GM06990 (cell line): Measurements from ENCODE around the gene DVL2.

Source experiments
- DNase-seq: peaks from one replicate; pipeline ENCODE4 v3.0.0-alpha.2; 2011; ENCODE audit not compliant: insufficient read length; ENCODE audit errors: extremely low read depth
- H3K27me3 ChIP-seq: replicated peaks from 2 replicates; pipeline ENCODE4 v1.6.0; 2011; ENCODE audit warnings: low read length; ENCODE audit not compliant: control insufficient read depth, insufficient read depth
- H3K36me3 ChIP-seq: 2 replicates; pipeline ENCODE4 v1.5.1; 2011; ENCODE audit warnings: low read length; ENCODE audit not compliant: control insufficient read depth, insufficient read depth
- H3K4me3 ChIP-seq: replicated peaks from 2 replicates; pipeline ENCODE4 v1.5.1; 2011; ENCODE audit warnings: low read depth, mild to moderate bottlenecking, control low read depth, low read length
- CTCF ChIP-seq: IDR thresholded peaks from 2 replicates; pipeline ENCODE4 v1.5.1; 2011; ENCODE audit warnings: low read length, control low read depth, mild to moderate bottlenecking, inconsistent platforms; ENCODE audit not compliant: insufficient read depth, poor library complexity, severe bottlenecking

Gene DVL2

GRCh38 chr17:7211491-7212273, 22.6 kb downstream of the DVL2 start:
- no peak for DNase-seq
- H3K4me3 ChIP-seq, result no peak overlapping the region
- TF ChIP-seq CTCF, result no peak
- no peaks in the 10 kb centered on the region for H3K36me3 ChIP-seq
- H3K27me3 ChIP-seq, result no peaks in the 10 kb centered on the region

GRCh38 chr17:7208754-7209460, 25.4 kb downstream of the DVL2 start:
- no peak overlapping the region for H3K4me3 ChIP-seq

GRCh38 chr17:7208027-7208571, 26.2 kb downstream of the DVL2 start:
- Histone ChIP-seq H3K4me3 (no peak overlapping the region), H3K27me3 (no peaks in the 10 kb centered on the region), H3K36me3 (no peaks in the 10 kb centered on the region)
- no peak for DNase-seq
- TF ChIP-seq CTCF, result no peak

More at GRCh38 chr17:7208754-7209460, 25.4 kb downstream of the DVL2 start:
- Histone ChIP-seq H3K27me3 (no peaks in the 10 kb centered on the region), H3K36me3 (no peaks in the 10 kb centered on the region)
- no peak for DNase-seq
- no peak for TF ChIP-seq CTCF

GRCh38 chr17:7207120-7208001, 27.0 kb downstream of the DVL2 start:
- H3K4me3 ChIP-seq, result no peak overlapping the region

More at GRCh38 chr17:7207120-7208001, 27.0 kb downstream of the DVL2 start:
- Histone ChIP-seq H3K27me3 (no peaks in the 10 kb centered on the region), H3K36me3 (no peaks in the 10 kb centered on the region)
- no peak for TF ChIP-seq CTCF
- DNase-seq, result no peak
